H9 (cell line): ENCODE data around the gene RNF213. TPM values are rescaled to one million over a fixed set of nuclear protein-coding genes. Genes with fewer than 3 reads are reported as not detected.
A peak's percentile ranks its signal among the peaks of the same experiment; 100 is the strongest.

ENCODE experiments used
- DNase-seq: peaks from one replicate; pipeline ENCODE4 v3.0.0-alpha.2; 2017
- H2AFZ ChIP-seq: one replicate; pipeline ENCODE4 v1.6.1; 2013; ENCODE audit warnings: mild to moderate bottlenecking, low read length, control low read depth, moderate library complexity
- H2AK5ac ChIP-seq: 2 replicates; pipeline ENCODE4 v1.6.1; 2013; ENCODE audit warnings: low read length, control low read depth, mixed read lengths; ENCODE audit not compliant: insufficient read length
- H2BK120ac ChIP-seq: one replicate; pipeline ENCODE4 v1.6.1; 2013; ENCODE audit warnings: low read depth, mild to moderate bottlenecking, low read length, control low read depth, inconsistent platforms; ENCODE audit not compliant: poor library complexity, severe bottlenecking
- H2BK12ac ChIP-seq: 2 replicates; pipeline ENCODE4 v1.6.1; 2013; ENCODE audit warnings: low read length, control low read depth, mixed read lengths, low read depth; ENCODE audit not compliant: insufficient read length
- H2BK15ac ChIP-seq: 2 replicates; pipeline ENCODE4 v1.6.1; 2013; ENCODE audit warnings: low read depth, low read length, control low read depth
- H2BK20ac ChIP-seq: one replicate; pipeline ENCODE4 v1.6.1; 2013; ENCODE audit warnings: low read depth, mild to moderate bottlenecking, low read length, control low read depth, inconsistent platforms; ENCODE audit not compliant: poor library complexity, severe bottlenecking
- H2BK5ac ChIP-seq: 2 replicates; pipeline ENCODE4 v1.6.1; 2013; ENCODE audit warnings: low read length, control low read depth, mixed read lengths; ENCODE audit not compliant: insufficient read length
- H3K14ac ChIP-seq: 2 replicates; pipeline ENCODE4 v1.6.1; 2013; ENCODE audit warnings: low read length, control low read depth; ENCODE audit not compliant: insufficient read depth
- H3K18ac ChIP-seq: 2 replicates; pipeline ENCODE4 v1.6.1; 2013; ENCODE audit warnings: low read depth, mild to moderate bottlenecking, mixed read lengths, low read length, control low read depth; ENCODE audit not compliant: insufficient read length
- H3K23ac ChIP-seq: 2 replicates; pipeline ENCODE4 v1.6.1; 2013; ENCODE audit warnings: low read length, control low read depth, mixed read lengths, low read depth; ENCODE audit not compliant: insufficient read length
- H3K23me2 ChIP-seq: 2 replicates; pipeline ENCODE4 v1.6.1; 2013; ENCODE audit warnings: low read depth, mild to moderate bottlenecking, mixed read lengths, low read length, control low read depth; ENCODE audit not compliant: insufficient read length, poor library complexity, severe bottlenecking
- H3K27ac ChIP-seq: 2 replicates; pipeline ENCODE4 v1.5.1; 2013; ENCODE audit warnings: low read length, control low read depth, mixed read lengths, low read depth; ENCODE audit not compliant: insufficient read length
- H3K27me3 ChIP-seq: 2 replicates; pipeline ENCODE4 v1.6.1; 2013; ENCODE audit warnings: low read length, control low read depth, inconsistent platforms; ENCODE audit not compliant: insufficient read depth
- H3K4ac ChIP-seq: 2 replicates; pipeline ENCODE4 v1.6.1; 2013; ENCODE audit warnings: low read depth, mild to moderate bottlenecking, control low read depth, inconsistent platforms, low read length, moderate library complexity
- H3K4me1 ChIP-seq: 2 replicates; pipeline ENCODE4 v1.6.1; 2013; ENCODE audit warnings: low read length, control low read depth, inconsistent platforms; ENCODE audit not compliant: insufficient read depth
- H3K4me2 ChIP-seq: 2 replicates; pipeline ENCODE4 v1.6.1; 2013; ENCODE audit warnings: low read length, control low read depth, mixed read lengths; ENCODE audit not compliant: insufficient read length, insufficient read depth
- H3K56ac ChIP-seq: 2 replicates; pipeline ENCODE4 v1.6.1; 2013; ENCODE audit warnings: low read depth, mild to moderate bottlenecking, mixed read lengths, low read length, control low read depth; ENCODE audit not compliant: insufficient read length
- H3K79me1 ChIP-seq: 2 replicates; pipeline ENCODE4 v1.6.1; 2013; ENCODE audit warnings: low read depth, mild to moderate bottlenecking, moderate library complexity, low read length, control low read depth, inconsistent platforms; ENCODE audit not compliant: insufficient read depth, poor library complexity, severe bottlenecking
- H3K79me2 ChIP-seq: 2 replicates; pipeline ENCODE4 v1.6.1; 2013; ENCODE audit warnings: low read length, control low read depth, inconsistent platforms; ENCODE audit not compliant: insufficient read depth
- H3K9ac ChIP-seq: 2 replicates; pipeline ENCODE4 v1.6.1; 2013; ENCODE audit warnings: low read length, control low read depth, mixed read lengths; ENCODE audit not compliant: insufficient read length; ENCODE audit errors: extremely low read depth
- H3K9me3 ChIP-seq: one replicate; pipeline ENCODE4 v1.6.1; 2013; ENCODE audit warnings: low read depth, low read length, inconsistent platforms; ENCODE audit not compliant: control insufficient read depth
- H3T11ph ChIP-seq: one replicate; pipeline ENCODE4 v1.6.1; 2013; ENCODE audit warnings: mild to moderate bottlenecking, low read length, control low read depth, inconsistent platforms
- H4K20me1 ChIP-seq: one replicate; pipeline ENCODE4 v1.6.1; 2013; ENCODE audit not compliant: control insufficient read depth, insufficient read length, insufficient read depth
- H4K5ac ChIP-seq: 2 replicates; pipeline ENCODE4 v1.6.1; 2013; ENCODE audit warnings: low read depth, mild to moderate bottlenecking, mixed read lengths, low read length, control low read depth; ENCODE audit not compliant: insufficient read length
- H4K8ac ChIP-seq: replicated peaks from 2 replicates; pipeline ENCODE4 v1.6.1; 2013; ENCODE audit warnings: low read length, control low read depth, mixed read lengths, low read depth; ENCODE audit not compliant: insufficient read length
- H4K91ac ChIP-seq: 2 replicates; pipeline ENCODE4 v1.6.1; 2013; ENCODE audit warnings: low read depth, mild to moderate bottlenecking, moderate library complexity, mixed read lengths, low read length, control low read depth; ENCODE audit not compliant: insufficient read length
- H3K27ac Mint-ChIP-seq, 3 experiments: 2 replicates in 2 of 3; 3 replicates in 1 of 3; pipeline ENCODE4 v1.8.0; 2020 to 2021; ENCODE audit warnings: mixed read lengths in 3 of 3, mild to moderate bottlenecking in 1 of 3, moderate library complexity in 1 of 3
- H3K27me3 Mint-ChIP-seq: 2 replicates; pipeline ENCODE4 v1.8.0; 2021; ENCODE audit warnings: low read depth, mild to moderate bottlenecking, moderate library complexity, mixed read lengths
- H3K36me3 Mint-ChIP-seq, 3 experiments: 2 replicates in 2 of 3; 3 replicates in 1 of 3; pipeline ENCODE4 v1.8.0; 2020 to 2021; ENCODE audit warnings: low read depth in 3 of 3, mixed read lengths in 3 of 3; ENCODE audit not compliant: insufficient read depth in 1 of 3
- H3K4me1 Mint-ChIP-seq, 2 experiments: 2 replicates each; pipeline ENCODE4 v1.8.0; 2020; ENCODE audit warnings: mixed read lengths in 2 of 2
- H3K4me3 Mint-ChIP-seq, 2 experiments: 2 replicates in 1 of 2; 3 replicates in 1 of 2; pipeline ENCODE4 v1.8.0; 2020 to 2021; ENCODE audit warnings: mild to moderate bottlenecking in 2 of 2, mixed read lengths in 2 of 2, moderate library complexity in 1 of 2
- H3K9me3 Mint-ChIP-seq, 2 experiments: 2 replicates in 1 of 2; 3 replicates in 1 of 2; pipeline ENCODE4 v1.8.0; 2020; ENCODE audit warnings: mild to moderate bottlenecking in 2 of 2, mixed read lengths in 2 of 2, moderate library complexity in 1 of 2
- CTCF ChIP-seq: fragments of 200-600 bp; sonication (generic); conservative IDR thresholded peaks from 3 replicates; pipeline ENCODE4 v1.8.0; 2021; ENCODE audit warnings: antibody characterized with exemption, mild to moderate bottlenecking
- WGBS: extraction: QIAGEN DNeasy Blood & Tissue Kit; methylation state at CpG from one replicate; pipeline ENCODE4 v1.1.7; 2013; ENCODE audit warnings: missing lambda C conversion rate, low lambda C conversion rate, mixed read lengths; ENCODE audit not compliant: insufficient read length; ENCODE audit errors: extremely low coverage; 5-methylcytosine and 5-hydroxymethylcytosine counted together
- total RNA-seq: library from RNA; stranded (reverse); gene quantifications from 2 replicates; pipeline ENCODE4 v1.2.1, GENCODE V29; 2021

RNF213 gene
- total RNA-seq, 1 experiment from 2014 or later: 34.3 TPM

GRCh38 chr17:80223142-80223815 lies 37.4 kb upstream of the RNF213 start:
- H2BK20ac ChIP-seq: no peak overlapping the region
- Mint-ChIP-seq H3K27me3 (no peaks in the 10 kb centered on the region; the same call in 1 of the 2 replicates), H3K4me1 (peaks cover 31 to 36% of the 10 kb centered on the region in 2 experiments), H3K27ac (no peak overlapping the region), H3K9me3 (no peaks in the 10 kb centered on the region), H3K36me3 (peaks cover 5 to 16% (median 11%) of the 10 kb centered on the region in 3 experiments; a peak in 5 of 7 replicates), H3K4me3 (peak overlapping the region; percentile 24 to 29; a peak in 3 of 5 replicates)
- no peak overlapping the region for H2BK15ac ChIP-seq
- no peak overlapping the region for H4K8ac ChIP-seq
- no peaks in the 10 kb centered on the region for H3K79me1 ChIP-seq
- no CpG with 5 or more reads among the region's 18 CpGs for WGBS
- no peaks in the 10 kb centered on the region for H3K27me3 ChIP-seq
- no peak overlapping the region for H2BK120ac ChIP-seq
- no peaks in the 10 kb centered on the region for H3K4me1 ChIP-seq
- H2AFZ ChIP-seq: no peak overlapping the region
- H3K9ac ChIP-seq: no peak overlapping the region
- DNase-seq: no peak
- no peak overlapping the region for H3K4me2 ChIP-seq
- no peak for TF ChIP-seq CTCF
- no peak overlapping the region for H3K4ac ChIP-seq
- H3K23me2 ChIP-seq: peaks cover 5% of the 10 kb centered on the region
- no peak overlapping the region for H4K91ac ChIP-seq
- no peak overlapping the region for H3K27ac ChIP-seq
- no peak overlapping the region for H3T11ph ChIP-seq
- H2AK5ac ChIP-seq: no peak overlapping the region
- no peaks in the 10 kb centered on the region for H3K79me2 ChIP-seq
- H3K23ac ChIP-seq: no peak overlapping the region
- no peak overlapping the region for H3K18ac ChIP-seq
- H3K56ac ChIP-seq: no peak overlapping the region
- no peak overlapping the region for H2BK5ac ChIP-seq
- H2BK12ac ChIP-seq: no peak overlapping the region
- no peaks in the 10 kb centered on the region for H3K9me3 ChIP-seq
- no peak overlapping the region for H4K5ac ChIP-seq
- H3K14ac ChIP-seq: no peak overlapping the region
- no peaks in the 10 kb centered on the region for H4K20me1 ChIP-seq
